GM12873 (cell line): ENCODE measurements around the gene TRIP10.

Source experiments
- CTCF ChIP-seq: IDR thresholded peaks from 2 replicates; pipeline ENCODE4 v1.5.1; 2012; ENCODE audit warnings: low read depth, mild to moderate bottlenecking, moderate library complexity, low read length, control low read depth; ENCODE audit not compliant: insufficient read depth; ENCODE audit errors: missing control alignments

TRIP10 gene

GRCh38 chr19:6730941-6731670 lies 8.4 kb upstream of the TRIP10 start:
- TF ChIP-seq CTCF: no peak

- no peak for TF ChIP-seq CTCF
Measured at GRCh38 chr19:6731822-6732221, 7.7 kb upstream of the TRIP10 start.

GRCh38 chr19:6732803-6733337 lies 6.6 kb upstream of the TRIP10 start:
- no peak for TF ChIP-seq CTCF

- TF ChIP-seq CTCF: peak; percentile 24
Measured at GRCh38 chr19:6733338-6734095, 6.0 kb upstream of the TRIP10 start.

- no peak for TF ChIP-seq CTCF
Measured at GRCh38 chr19:6734096-6734696, 5.3 kb upstream of the TRIP10 start.

- TF ChIP-seq CTCF: no peak
Measured at GRCh38 chr19:6735181-6735911, 4.1 kb upstream of the TRIP10 start.
